ENCODE measurements around the gene TSTD2. TPM values are rescaled to one million over a fixed set of nuclear protein-coding genes. Genes with fewer than 3 reads are reported as not detected.

Gene TSTD2
- total RNA-seq, 4 donors from 2014 or later, result 6.9 to 20.0 (median 10.1) TPM

GRCh38 chr9:97573482-97574073, 59.6 kb downstream of the TSTD2 start:
- Histone ChIP-seq H3K36me3 (peaks cover 0 to 26% (median 0%) of the 10 kb centered on the region in 3 donors), H3K4me3 (no peak overlapping the region), H3K4me1 (peaks cover 0 to 14% (median 0%) of the 10 kb centered on the region in 3 donors), H3K27ac (no peak overlapping the region), H3K27me3 (no peaks in the 10 kb centered on the region), H3K9me3 (no peaks in the 10 kb centered on the region)
- DNase-seq, result no peak
- intact Hi-C loops (cut with DNase I), result no loop called here
- 70% methylated on average over 1 to 3 of the region's 5 CpGs for WGBS, 2 donors
- TF ChIP-seq POLR2A (IDR thresholded peaks at IDR 0.05) (no peak), CTCF (IDR thresholded peaks at IDR 0.05) (no peak)

- no peaks in the 10 kb centered on the region for H3K9me3 ChIP-seq
- DNase-seq, result no peak
- H3K4me3 ChIP-seq, result no peak overlapping the region
- H3K27me3 ChIP-seq, result no peaks in the 10 kb centered on the region
- intact Hi-C loops (cut with DNase I), result no loop called here
- TF ChIP-seq POLR2A (IDR thresholded peaks at IDR 0.05), result no peak
- TF ChIP-seq CTCF (IDR thresholded peaks at IDR 0.05), result no peak
- no peak overlapping the region for H3K27ac ChIP-seq
- WGBS, 2 donors, result 80 to 100% methylated on average over 2 to 6 of the region's 6 CpGs
- H3K36me3 ChIP-seq, result peaks cover 0 to 26% (median 0%) of the 10 kb centered on the region in 3 donors
- peaks cover 0 to 14% (median 0%) of the 10 kb centered on the region in 3 donors for H3K4me1 ChIP-seq
Observed at GRCh38 chr9:97572892-97573365, 60.2 kb downstream of the TSTD2 start.

GRCh38 chr9:97572196-97572891, 60.8 kb downstream of the TSTD2 start:
- intact Hi-C loops (cut with DNase I), result no loop called here
- WGBS, 2 donors, result 66 to 86% methylated on average over 6 of the region's 9 CpGs
- TF ChIP-seq CTCF (IDR thresholded peaks at IDR 0.05) (no peak), POLR2A (IDR thresholded peaks at IDR 0.05) (no peak)
- no peak overlapping the region for H3K4me3 ChIP-seq
- no peaks in the 10 kb centered on the region for H3K9me3 ChIP-seq
- DNase-seq, result no peak
- H3K36me3 ChIP-seq, result peaks cover 0 to 26% (median 0%) of the 10 kb centered on the region in 3 donors
- no peaks in the 10 kb centered on the region for H3K27me3 ChIP-seq
- H3K4me1 ChIP-seq, result peaks cover 0 to 14% (median 0%) of the 10 kb centered on the region in 3 donors
- peak overlapping the region in 1 of 4 donors; percentile 34 for H3K27ac ChIP-seq

- H3K9me3 ChIP-seq, result no peaks in the 10 kb centered on the region
- peaks cover 0 to 26% (median 0%) of the 10 kb centered on the region in 3 donors for H3K36me3 ChIP-seq
- intact Hi-C loops (cut with DNase I), result no loop called here
- no peak for DNase-seq
- H3K27me3 ChIP-seq, result no peaks in the 10 kb centered on the region
- H3K27ac ChIP-seq, result peak overlapping the region in 1 of 4 donors; percentile 32
- 67 to 100% methylated on average over 1 of the region's 1 CpG for WGBS, 2 donors
- no peak overlapping the region for H3K4me3 ChIP-seq
- peaks cover 0 to 14% (median 0%) of the 10 kb centered on the region in 3 donors for H3K4me1 ChIP-seq
- no peak for TF ChIP-seq POLR2A (IDR thresholded peaks at IDR 0.05)
- no peak for TF ChIP-seq CTCF (IDR thresholded peaks at IDR 0.05)
Observed at GRCh38 chr9:97571664-97572063, 61.5 kb downstream of the TSTD2 start.

GRCh38 chr9:97570899-97571298, 62.3 kb downstream of the TSTD2 start:
- intact Hi-C loops (cut with DNase I), result no loop called here
- Histone ChIP-seq H3K4me3 (no peak overlapping the region), H3K27ac (peak overlapping the region in 2 of 4 donors; percentile 25 to 32), H3K4me1 (peaks cover 0 to 14% (median 0%) of the 10 kb centered on the region in 3 donors), H3K27me3 (no peaks in the 10 kb centered on the region), H3K36me3 (peaks cover 0 to 26% (median 0%) of the 10 kb centered on the region in 3 donors), H3K9me3 (no peaks in the 10 kb centered on the region)
- 73 to 79% methylated on average over 5 of the region's 6 CpGs for WGBS, 2 donors
- TF ChIP-seq POLR2A (IDR thresholded peaks at IDR 0.05) (no peak), CTCF (IDR thresholded peaks at IDR 0.05) (no peak)
- no peak for DNase-seq

Data from esophagus squamous epithelium (tissue), 5 donors.